Endothelial cell of umbilical vein (primary cell): ENCODE measurements around the gene TMEM114. TPM values are rescaled to one million over a fixed set of nuclear protein-coding genes. Genes with fewer than 3 reads are reported as not detected.

Experiments
- BruUV-seq: library from RNA; stranded (reverse); fragments of 400-500 nt; replicated peaks from 2 replicates; lab custom pipeline; 2021; lab: Mats Ljungman, UMichigan
- CTCF ChIA-PET: fragments of 300-600, 350-600 bp; sonication (Branson Sonifier 250); formaldehyde crosslinking; loops from one replicate; lab custom pipeline; 2021; ENCODE audit warnings: antibody characterized with exemption, inconsistent platforms; lab: Charles Lee
- POLR2A ChIA-PET: fragments of 300-600, 350-600 bp; sonication (Branson Sonifier 250); formaldehyde crosslinking; loops from one replicate; lab custom pipeline; 2021; ENCODE audit warnings: antibody characterized with exemption, inconsistent platforms; lab: Charles Lee
- DNase-seq: peaks from one replicate; pipeline ENCODE4 v3.0.0-alpha.2; 2011; ENCODE audit warnings: low read depth, low spot score
- FAIRE-seq: peaks from 2 replicates; lab custom pipeline; 2011; peaks lifted over from hg19 to GRCh38; lab: Jason Lieb, UNC
- H2AFZ ChIP-seq: 2 replicates; pipeline ENCODE4 v1.6.0; 2012; ENCODE audit warnings: low read depth, low read length, control low read depth, inconsistent platforms
- H3K27ac ChIP-seq: 2 replicates; pipeline ENCODE4 v1.5.1; 2011; ENCODE audit warnings: low read depth, mild to moderate bottlenecking, control low read depth, low read length, moderate library complexity; ENCODE audit not compliant: insufficient read depth
- H3K27me3 ChIP-seq, 2 experiments: 2 replicates each; pipeline versions ENCODE4 v1.6.0 to v1.6.1; 2011; ENCODE audit warnings: low read length in 2 of 2, mixed read lengths in 1 of 2; ENCODE audit not compliant: control insufficient read depth in 2 of 2, insufficient read depth in 2 of 2
- H3K36me3 ChIP-seq, 2 experiments: 2 replicates in 1 of 2; 3 replicates in 1 of 2; pipeline ENCODE4 v1.5.1; 2011; ENCODE audit warnings: low read length in 2 of 2, mild to moderate bottlenecking in 1 of 2, moderate library complexity in 1 of 2; ENCODE audit not compliant: control insufficient read depth in 2 of 2, insufficient read depth in 2 of 2; ENCODE audit errors: extremely low read depth in 1 of 2
- H3K4me1 ChIP-seq: 3 replicates; pipeline ENCODE4 v1.5.1; 2011; ENCODE audit warnings: mild to moderate bottlenecking, low read length; ENCODE audit not compliant: control insufficient read depth, insufficient read depth; ENCODE audit errors: extremely low read depth
- H3K4me2 ChIP-seq: 2 replicates; pipeline ENCODE4 v1.6.1; 2011; ENCODE audit warnings: low read length, control low read depth, mixed read lengths; ENCODE audit not compliant: insufficient read depth
- H3K4me3 ChIP-seq, 3 experiments: fragments of 200-600 bp in 1 of 3; sonication (generic), shearing (Covaris generic) in 1 of 3; replicated peaks in 1 of 3; 2 replicates each; pipeline ENCODE4 v1.5.1; 2011 to 2016; ENCODE audit warnings: control low read depth in 3 of 3, low read length in 3 of 3, mild to moderate bottlenecking in 2 of 3, inconsistent platforms in 1 of 3, low read depth in 1 of 3, moderate library complexity in 1 of 3; ENCODE audit not compliant: insufficient read depth in 1 of 3
- H3K79me2 ChIP-seq: 2 replicates; pipeline ENCODE4 v1.6.0; 2012; ENCODE audit warnings: low read length, inconsistent platforms; ENCODE audit not compliant: control insufficient read depth, insufficient read depth
- H3K9ac ChIP-seq: replicated peaks from 2 replicates; pipeline ENCODE3; 2011; ENCODE audit warnings: low read length, control low read depth; ENCODE audit not compliant: insufficient read depth; ENCODE audit errors: extremely low read depth
- H3K9me1 ChIP-seq: replicated peaks from 3 replicates; pipeline ENCODE4 v1.6.0; 2011; ENCODE audit warnings: mild to moderate bottlenecking, low read length; ENCODE audit not compliant: control insufficient read depth, insufficient read depth; ENCODE audit errors: extremely low read depth
- H3K9me3 ChIP-seq: replicated peaks from 2 replicates; pipeline ENCODE4 v1.5.1; 2012; ENCODE audit warnings: low read length, inconsistent platforms; ENCODE audit not compliant: control insufficient read depth, insufficient read depth
- H4K20me1 ChIP-seq: replicated peaks from 2 replicates; pipeline ENCODE3; 2011; ENCODE audit warnings: mild to moderate bottlenecking, low read length; ENCODE audit not compliant: control insufficient read depth, insufficient read depth; ENCODE audit errors: extremely low read depth
- EZH2 ChIP-seq: IDR thresholded peaks from 2 replicates; pipeline ENCODE4 v1.6.1; 2012; ENCODE audit warnings: borderline replicate concordance, low read depth, mild to moderate bottlenecking, moderate library complexity, low read length, inconsistent platforms; ENCODE audit not compliant: severe bottlenecking
- FOS ChIP-seq: IDR thresholded peaks from 2 replicates; pipeline ENCODE4 v1.6.1; 2011; ENCODE audit warnings: mild to moderate bottlenecking, low read length, moderate library complexity, borderline replicate concordance; ENCODE audit not compliant: insufficient read depth
- GATA2 ChIP-seq: IDR thresholded peaks from 2 replicates; pipeline ENCODE4 v1.7.0; 2011; ENCODE audit warnings: low read depth, mild to moderate bottlenecking, moderate library complexity, mixed read lengths, low read length; ENCODE audit not compliant: insufficient read length, insufficient read depth
- JUN ChIP-seq: IDR thresholded peaks from 2 replicates; pipeline ENCODE4 v1.6.1; 2011; ENCODE audit warnings: borderline replicate concordance, low read depth; ENCODE audit not compliant: insufficient read length, insufficient read depth
- MAX ChIP-seq: IDR thresholded peaks from 2 replicates; pipeline ENCODE4 v1.6.1; 2011; ENCODE audit not compliant: insufficient read depth, insufficient read length
- MYC ChIP-seq: IDR thresholded peaks from one replicate; pipeline ENCODE4 v1.6.1; 2011; ENCODE audit warnings: mild to moderate bottlenecking, low read depth, low read length
- POLR2A ChIP-seq: IDR thresholded peaks from 2 replicates; pipeline ENCODE4 v1.6.1; 2012; ENCODE audit warnings: low read depth, mild to moderate bottlenecking, control low read depth, low read length
- POLR2AphosphoS5 ChIP-seq: IDR thresholded peaks from 2 replicates; pipeline ENCODE4 v1.6.1; 2012; ENCODE audit warnings: low read depth, mild to moderate bottlenecking, control low read depth, low read length, moderate library complexity; ENCODE audit not compliant: insufficient read depth
- dilution Hi-C: fragments of 300-500 bp; cut with MboI; formaldehyde crosslinking; loops from one replicate; pipeline ENCODE4 v1.15.0; 2019; ENCODE audit warnings: low sequenced_read_pairs; ENCODE audit not compliant: extremely low pct_ligation_motif_present
- intact Hi-C: fragments of 100-400 bp; cut with micrococcal nuclease; formaldehyde crosslinking; loops from one replicate; pipeline ENCODE4 v1.10.0; 2022
- polyA plus RNA-seq, 4 experiments: library from polyadenylated mRNA; depleted of rRNA in 3 of 4; stranded (reverse) in 3 of 4; unstranded in 1 of 4; fragments of >200 nt; gene quantifications; 2 replicates each; pipeline versions ENCODE4 v1.2.1 to v1.2.3, GENCODE V29; 2011 to 2012; ENCODE audit warnings: missing spikeins in 1 of 4
- total RNA-seq: library from RNA; stranded (reverse); gene quantifications from 2 replicates; pipeline ENCODE4 v1.2.3, GENCODE V29; 2021
- TF ChIP-seq, protein P1 (sequence below), 2 donors: IDR thresholded peaks; 1 replicate in 1 of 2; 2 replicates in 1 of 2; pipeline ENCODE4 v1.5.1; 2011; ENCODE audit warnings: low read length in 2 of 2, mild to moderate bottlenecking in 2 of 2, moderate library complexity in 2 of 2, control low read depth in 1 of 2, inconsistent platforms in 1 of 2, low read depth in 1 of 2; ENCODE audit not compliant: insufficient read depth in 1 of 2; ENCODE audit errors: extremely low read depth in 1 of 2

The TMEM114 gene
- total and polyA plus RNA-seq, 2 donors (not counting 3 experiments of a cell fraction or from before 2014, with no cell fraction given) = not detected

GRCh38 chr16:8581831-8582580, 8.3 kb downstream of the TMEM114 start:
- intact Hi-C loops = no loop called here
- CTCF ChIA-PET = no interaction called here

More at GRCh38 chr16:8581831-8582580, 8.3 kb downstream of the TMEM114 start:
- no peaks in the 10 kb centered on the region for H3K9me1 ChIP-seq
- no peaks in the 10 kb centered on the region for H4K20me1 ChIP-seq
- POLR2A ChIA-PET = no interaction called here
- no peak overlapping the region for H3K4me2 ChIP-seq
- H2AFZ ChIP-seq = no peak overlapping the region
- DNase-seq (no peak), FAIRE-seq (no peak)
- dilution Hi-C loops = no loop called here
- no peak for TF ChIP-seq MAX
- no peak for TF ChIP-seq EZH2
- TF ChIP-seq FOS = no peak
- TF ChIP-seq JUN = no peak
- no peak for TF ChIP-seq GATA2
- TF ChIP-seq MYC = no peak
- no peak for TF ChIP-seq POLR2A
- no peak for TF ChIP-seq POLR2AphosphoS5
- TF ChIP-seq, protein P1, sequence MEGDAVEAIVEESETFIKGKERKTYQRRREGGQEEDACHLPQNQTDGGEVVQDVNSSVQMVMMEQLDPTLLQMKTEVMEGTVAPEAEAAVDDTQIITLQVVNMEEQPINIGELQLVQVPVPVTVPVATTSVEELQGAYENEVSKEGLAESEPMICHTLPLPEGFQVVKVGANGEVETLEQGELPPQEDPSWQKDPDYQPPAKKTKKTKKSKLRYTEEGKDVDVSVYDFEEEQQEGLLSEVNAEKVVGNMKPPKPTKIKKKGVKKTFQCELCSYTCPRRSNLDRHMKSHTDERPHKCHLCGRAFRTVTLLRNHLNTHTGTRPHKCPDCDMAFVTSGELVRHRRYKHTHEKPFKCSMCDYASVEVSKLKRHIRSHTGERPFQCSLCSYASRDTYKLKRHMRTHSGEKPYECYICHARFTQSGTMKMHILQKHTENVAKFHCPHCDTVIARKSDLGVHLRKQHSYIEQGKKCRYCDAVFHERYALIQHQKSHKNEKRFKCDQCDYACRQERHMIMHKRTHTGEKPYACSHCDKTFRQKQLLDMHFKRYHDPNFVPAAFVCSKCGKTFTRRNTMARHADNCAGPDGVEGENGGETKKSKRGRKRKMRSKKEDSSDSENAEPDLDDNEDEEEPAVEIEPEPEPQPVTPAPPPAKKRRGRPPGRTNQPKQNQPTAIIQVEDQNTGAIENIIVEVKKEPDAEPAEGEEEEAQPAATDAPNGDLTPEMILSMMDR (IDR thresholded peaks at IDR 0.05; ENCODE audit: extremely low read depth in 1 of 2, insufficient read depth in 1 of 2, low read depth in 1 of 2, low read length in 2 of 2) = no peak
- no peaks in the 10 kb centered on the region for H3K36me3 ChIP-seq
- no peaks in the 10 kb centered on the region for H3K79me2 ChIP-seq
- no TSS peak for BruUV-seq
- H3K9me3 ChIP-seq = no peaks in the 10 kb centered on the region
- H3K4me3 ChIP-seq = no peak overlapping the region
- no peaks in the 10 kb centered on the region for H3K4me1 ChIP-seq
- H3K27me3 ChIP-seq = no peaks in the 10 kb centered on the region
- no peak overlapping the region for H3K9ac ChIP-seq
- H3K27ac ChIP-seq = no peak overlapping the region
